ENCODE results near the gene HK2.
A peak's percentile ranks its signal among the peaks of the same experiment; 100 is the strongest.

The HK2 gene

DNA sequence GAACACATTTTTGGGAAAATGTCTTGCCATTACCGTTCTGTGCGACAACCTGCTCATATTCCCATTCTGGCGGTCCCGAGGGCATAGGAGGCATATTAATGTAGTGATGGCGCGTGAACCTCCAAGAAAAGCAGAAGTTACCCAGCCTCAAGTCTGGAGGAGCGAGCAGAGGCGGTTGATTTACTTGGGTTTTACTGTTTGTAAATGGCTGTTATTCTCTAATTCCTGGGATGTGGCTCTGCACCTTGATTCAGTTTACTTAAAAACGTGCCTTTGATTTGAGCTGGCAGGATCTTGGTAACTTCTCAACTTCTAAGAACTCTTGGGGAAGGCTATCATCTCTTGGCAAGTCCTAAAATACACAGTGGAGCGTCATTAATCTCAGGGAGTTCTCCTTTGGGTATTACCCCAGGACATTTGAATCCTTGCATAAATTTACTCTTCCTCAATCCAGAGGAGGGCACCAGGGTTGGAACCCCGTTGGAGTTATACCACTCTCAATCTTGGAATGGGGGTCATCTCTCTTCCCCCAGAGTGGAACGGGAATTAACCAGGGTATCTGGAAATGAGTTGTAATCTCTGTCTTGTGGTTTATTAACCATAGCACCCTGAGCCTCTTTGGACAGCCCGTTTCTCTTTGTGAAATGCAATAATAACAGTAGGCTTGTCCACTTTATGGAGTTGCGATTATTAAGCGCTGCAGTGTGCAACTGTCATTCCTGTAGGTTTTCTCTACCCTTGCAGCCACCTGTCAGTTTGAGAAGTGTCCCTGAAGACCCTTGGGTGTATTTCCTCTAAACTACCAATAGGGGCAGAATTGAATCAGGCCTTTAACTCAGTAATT lies 2.1 kb downstream of the HK2 start:
- Histone ChIP-seq H3K4me3 (ENCODE audit: low read length) (peak overlapping the region; percentile 75; the same call in 1 of the 2 replicates), H3K27me3 (ENCODE audit: control insufficient read depth, insufficient read depth, low read length) (no peaks in the 10 kb centered on the region), H3K27ac (ENCODE audit: low read length) (no peak overlapping the region), H3K4me1 (ENCODE audit: control insufficient read depth, insufficient read depth, low read length) (peaks cover 8% of the 10 kb centered on the region), H3K9me3 (ENCODE audit: control insufficient read depth, insufficient read depth, low read length) (no peaks in the 10 kb centered on the region), H3K36me3 (ENCODE audit: control insufficient read depth, insufficient read depth, low read length) (0 out of 2 replicates have a peak, but pooled peaks cover 2% of the 10 kb centered on the region)
- no CpG with 5 or more reads among the region's 15 CpGs for WGBS (ENCODE audit: insufficient coverage, insufficient read length)
- no peak for DNase-seq (ENCODE audit: low read depth, low spot score)

DNA sequence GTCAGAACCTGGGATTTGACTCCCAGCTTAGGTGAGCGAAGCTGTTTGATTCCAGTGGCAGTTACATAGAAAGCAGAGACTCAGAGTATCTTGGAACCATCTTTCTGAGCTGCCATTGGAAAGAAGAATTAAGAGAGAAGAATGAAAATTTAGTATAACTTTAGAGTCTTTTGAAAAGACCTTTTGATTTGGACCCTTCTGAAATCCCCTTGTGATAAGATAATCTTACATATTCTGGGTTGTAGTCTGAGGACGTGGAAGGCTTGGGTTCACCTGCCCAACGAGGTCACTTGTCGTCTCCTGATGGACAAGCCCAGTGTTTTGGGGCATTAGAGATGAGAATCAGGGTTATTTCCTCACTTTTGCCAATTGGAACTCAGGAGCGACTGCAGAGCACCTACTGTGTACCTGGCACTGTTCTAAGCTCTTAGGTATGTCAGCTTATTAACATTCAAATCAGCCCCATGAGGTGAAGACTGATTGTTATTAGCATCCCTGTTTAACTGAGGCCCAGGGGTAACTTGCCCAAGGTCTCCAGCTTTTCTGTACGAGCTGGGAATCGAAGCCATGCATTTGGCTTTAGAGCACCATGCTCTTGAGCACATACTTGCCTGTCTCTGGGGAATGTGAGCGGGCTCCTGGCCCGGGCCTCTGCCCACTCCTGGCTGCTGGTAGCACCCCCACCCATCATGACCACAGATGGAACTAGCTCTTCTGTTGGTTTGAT lies 2.9 kb downstream of the HK2 start:
- H3K4me3 ChIP-seq (ENCODE audit: low read length), result no peak overlapping the region
- peak; percentile 70 for DNase-seq (ENCODE audit: low read depth, low spot score)

DNA sequence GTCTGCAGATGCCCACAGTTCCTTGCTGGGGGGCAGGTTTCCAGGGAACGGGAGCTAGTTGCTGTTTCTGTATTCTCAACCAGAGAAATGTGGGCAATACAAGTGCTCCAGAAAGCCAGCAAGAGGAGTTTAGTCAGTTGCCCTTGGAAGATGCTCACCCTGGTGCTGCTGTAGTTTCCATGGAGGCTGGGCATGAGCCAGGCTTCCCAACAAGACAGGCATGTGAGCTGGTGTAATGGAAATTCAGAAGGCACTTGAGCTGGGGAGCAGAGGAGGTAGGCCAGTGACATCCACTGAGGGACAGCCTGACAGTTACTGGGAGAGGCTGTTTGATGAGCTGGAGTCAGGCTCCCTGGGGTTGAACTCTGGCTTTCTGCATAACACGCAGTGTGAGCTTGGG lies 7.7 kb downstream of the HK2 start:
- peaks cover 12% of the 10 kb centered on the region for H3K4me1 ChIP-seq (ENCODE audit: control insufficient read depth, insufficient read depth, low read length)
- no peak overlapping the region for H3K4me3 ChIP-seq (ENCODE audit: low read length)
- no peak for DNase-seq (ENCODE audit: low read depth, low spot score)
- H3K36me3 ChIP-seq (ENCODE audit: control insufficient read depth, insufficient read depth, low read length), result 0 out of 2 replicates have a peak, but pooled peaks cover 2% of the 10 kb centered on the region
- no peaks in the 10 kb centered on the region for H3K27me3 ChIP-seq (ENCODE audit: control insufficient read depth, insufficient read depth, low read length)
- no peak overlapping the region for H3K27ac ChIP-seq (ENCODE audit: low read length)
- WGBS (ENCODE audit: insufficient coverage, insufficient read length), result no CpG with 5 or more reads among the region's 2 CpGs
- H3K9me3 ChIP-seq (ENCODE audit: control insufficient read depth, insufficient read depth, low read length), result no peaks in the 10 kb centered on the region

More for the DNA sequence above, 2.9 kb downstream of the HK2 start:
- no peak overlapping the region for H3K27ac ChIP-seq (ENCODE audit: low read length)
- 0 out of 2 replicates have a peak, but pooled peaks cover 2% of the 10 kb centered on the region for H3K36me3 ChIP-seq (ENCODE audit: control insufficient read depth, insufficient read depth, low read length)
- no CpG with 5 or more reads among the region's 9 CpGs for WGBS (ENCODE audit: insufficient coverage, insufficient read length)
- no peaks in the 10 kb centered on the region for H3K27me3 ChIP-seq (ENCODE audit: control insufficient read depth, insufficient read depth, low read length)
- H3K4me1 ChIP-seq (ENCODE audit: control insufficient read depth, insufficient read depth, low read length), result peaks cover 9% of the 10 kb centered on the region
- no peaks in the 10 kb centered on the region for H3K9me3 ChIP-seq (ENCODE audit: control insufficient read depth, insufficient read depth, low read length)

DNA sequence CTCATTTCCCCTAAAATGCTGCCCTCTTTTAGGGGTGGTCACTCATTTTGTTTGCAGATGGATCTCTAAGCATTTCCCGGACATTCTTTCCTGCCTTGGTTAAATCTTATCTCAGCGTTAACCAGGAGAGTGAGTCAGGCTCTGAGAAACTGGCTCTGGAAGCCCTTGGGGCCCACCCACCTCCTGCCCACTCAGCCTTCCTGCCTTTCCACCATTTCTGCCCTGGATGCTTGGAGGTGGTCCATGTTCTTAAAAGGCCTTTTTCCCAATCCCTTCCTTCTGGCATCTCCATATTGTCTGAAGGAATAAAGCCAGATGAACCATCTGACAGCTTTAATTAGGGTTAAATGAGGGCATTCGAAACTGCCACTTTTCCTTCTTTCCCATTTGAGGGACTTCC lies 9.5 kb downstream of the HK2 start:
- Histone ChIP-seq H3K4me3 (ENCODE audit: low read length) (no peak overlapping the region), H3K9me3 (ENCODE audit: control insufficient read depth, insufficient read depth, low read length) (no peaks in the 10 kb centered on the region), H3K27me3 (ENCODE audit: control insufficient read depth, insufficient read depth, low read length) (no peaks in the 10 kb centered on the region), H3K36me3 (ENCODE audit: control insufficient read depth, insufficient read depth, low read length) (no peaks in the 10 kb centered on the region), H3K27ac (ENCODE audit: low read length) (no peak overlapping the region), H3K4me1 (ENCODE audit: control insufficient read depth, insufficient read depth, low read length) (peaks cover 6% of the 10 kb centered on the region)
- WGBS (ENCODE audit: insufficient coverage, insufficient read length), result no CpG with 5 or more reads among the region's 3 CpGs
- DNase-seq (ENCODE audit: low read depth, low spot score), result no peak

DNA sequence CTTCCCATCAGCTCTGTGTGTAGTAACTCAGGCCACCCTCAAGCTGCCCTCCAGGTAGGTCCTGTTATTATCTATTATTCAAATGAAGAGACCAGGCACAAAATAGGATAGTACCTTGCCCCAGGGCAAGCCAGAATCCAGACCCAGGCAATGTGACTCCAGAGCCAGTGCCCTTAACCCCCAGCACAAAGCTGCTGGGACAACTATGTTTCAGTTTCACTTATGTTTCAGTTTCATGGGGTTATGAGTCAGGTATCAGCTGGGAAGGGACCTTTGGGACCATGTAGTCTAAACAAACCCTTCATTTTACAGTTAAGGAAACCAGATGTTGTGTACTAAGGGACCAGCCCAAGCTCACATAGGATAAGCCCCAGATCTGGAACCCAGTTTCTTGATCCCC lies 10.0 kb downstream of the HK2 start:
- Histone ChIP-seq H3K4me1 (ENCODE audit: control insufficient read depth, insufficient read depth, low read length) (peaks cover 6% of the 10 kb centered on the region), H3K4me3 (ENCODE audit: low read length) (no peak overlapping the region)

DNA sequence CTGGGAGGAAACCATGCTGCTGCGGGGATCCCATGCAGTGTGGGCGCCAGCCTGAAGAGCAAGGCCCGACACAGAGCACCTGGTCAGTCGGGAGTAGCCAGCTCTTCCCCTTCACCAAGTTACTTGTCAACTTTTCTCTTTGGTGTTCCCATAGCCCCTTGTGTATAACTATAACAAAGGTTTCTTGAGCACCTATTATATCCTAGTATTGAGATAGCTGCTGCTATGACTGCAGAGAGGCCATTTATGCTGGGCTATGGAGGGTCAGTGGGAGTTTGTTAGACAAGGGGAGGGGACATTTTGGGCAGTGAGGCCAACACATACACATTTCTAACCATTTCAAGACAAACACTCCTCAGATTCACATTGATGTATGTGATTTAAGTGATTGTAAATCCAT lies 10.8 kb downstream of the HK2 start:
- Histone ChIP-seq H3K27me3 (ENCODE audit: control insufficient read depth, insufficient read depth, low read length) (no peaks in the 10 kb centered on the region), H3K4me3 (ENCODE audit: low read length) (no peak overlapping the region), H3K27ac (ENCODE audit: low read length) (no peak overlapping the region), H3K36me3 (ENCODE audit: control insufficient read depth, insufficient read depth, low read length) (no peaks in the 10 kb centered on the region), H3K4me1 (ENCODE audit: control insufficient read depth, insufficient read depth, low read length) (peaks cover 9% of the 10 kb centered on the region), H3K9me3 (ENCODE audit: control insufficient read depth, insufficient read depth, low read length) (no peaks in the 10 kb centered on the region)
- WGBS (ENCODE audit: insufficient coverage, insufficient read length), result no CpG with 5 or more reads among the region's 4 CpGs
- DNase-seq (ENCODE audit: low read depth, low spot score), result no peak

More for the DNA sequence above, 10.0 kb downstream of the HK2 start:
- Histone ChIP-seq H3K27ac (ENCODE audit: low read length) (no peak overlapping the region), H3K9me3 (ENCODE audit: control insufficient read depth, insufficient read depth, low read length) (no peaks in the 10 kb centered on the region), H3K27me3 (ENCODE audit: control insufficient read depth, insufficient read depth, low read length) (no peaks in the 10 kb centered on the region), H3K36me3 (ENCODE audit: control insufficient read depth, insufficient read depth, low read length) (no peaks in the 10 kb centered on the region)
- DNase-seq (ENCODE audit: low read depth, low spot score), result no peak

GRCh38 chr2:74845217-74845751 lies 11.4 kb downstream of the HK2 start:
- no peak overlapping the region for H3K4me3 ChIP-seq (ENCODE audit: low read length)
- no peak overlapping the region for H3K27ac ChIP-seq (ENCODE audit: low read length)
- no peaks in the 10 kb centered on the region for H3K9me3 ChIP-seq (ENCODE audit: control insufficient read depth, insufficient read depth, low read length)
- H3K27me3 ChIP-seq (ENCODE audit: control insufficient read depth, insufficient read depth, low read length), result no peaks in the 10 kb centered on the region
- H3K36me3 ChIP-seq (ENCODE audit: control insufficient read depth, insufficient read depth, low read length), result no peaks in the 10 kb centered on the region
- peaks cover 9% of the 10 kb centered on the region for H3K4me1 ChIP-seq (ENCODE audit: control insufficient read depth, insufficient read depth, low read length)
- no peak for DNase-seq (ENCODE audit: low read depth, low spot score)
- WGBS (ENCODE audit: insufficient coverage, insufficient read length), result no CpG with 5 or more reads among the region's 8 CpGs

- no peak overlapping the region for H3K4me3 ChIP-seq (ENCODE audit: low read length)
- WGBS (ENCODE audit: insufficient coverage, insufficient read length), result no CpG with 5 or more reads among the region's 2 CpGs
- H3K9me3 ChIP-seq (ENCODE audit: control insufficient read depth, insufficient read depth, low read length), result no peaks in the 10 kb centered on the region
- peaks cover 10% of the 10 kb centered on the region for H3K4me1 ChIP-seq (ENCODE audit: control insufficient read depth, insufficient read depth, low read length)
- no peaks in the 10 kb centered on the region for H3K27me3 ChIP-seq (ENCODE audit: control insufficient read depth, insufficient read depth, low read length)
- H3K27ac ChIP-seq (ENCODE audit: low read length), result no peak overlapping the region
- H3K36me3 ChIP-seq (ENCODE audit: control insufficient read depth, insufficient read depth, low read length), result no peaks in the 10 kb centered on the region
- no peak for DNase-seq (ENCODE audit: low read depth, low spot score)
These were observed 12.1 kb downstream of the HK2 start for GRCh38 chr2:74845991-74846390.

DNA sequence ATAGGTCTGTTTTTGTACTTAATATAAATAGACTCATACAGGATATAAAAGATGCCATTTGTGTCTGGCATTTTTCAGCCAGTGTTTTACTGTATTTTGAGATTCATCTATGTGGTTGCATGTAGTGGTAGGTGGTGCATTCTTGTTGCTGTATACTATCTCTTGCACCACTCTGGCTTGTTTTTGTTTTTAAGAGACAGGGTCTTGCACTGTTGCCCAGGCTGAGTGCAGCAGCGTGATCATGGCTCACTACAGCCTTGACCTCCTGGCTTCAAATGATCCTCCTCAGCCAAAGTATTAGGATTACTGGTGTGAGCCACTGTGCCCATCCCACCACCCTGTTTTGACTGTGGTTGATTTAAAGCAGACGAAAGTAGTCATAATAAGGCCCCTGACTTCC lies 12.6 kb downstream of the HK2 start:
- WGBS (ENCODE audit: insufficient coverage, insufficient read length), result no CpG with 5 or more reads among the region's 2 CpGs
- DNase-seq (ENCODE audit: low read depth, low spot score), result no peak
- Histone ChIP-seq H3K9me3 (ENCODE audit: control insufficient read depth, insufficient read depth, low read length) (no peaks in the 10 kb centered on the region), H3K4me1 (ENCODE audit: control insufficient read depth, insufficient read depth, low read length) (peaks cover 10% of the 10 kb centered on the region), H3K27ac (ENCODE audit: low read length) (no peak overlapping the region), H3K4me3 (ENCODE audit: low read length) (no peak overlapping the region), H3K27me3 (ENCODE audit: control insufficient read depth, insufficient read depth, low read length) (no peaks in the 10 kb centered on the region), H3K36me3 (ENCODE audit: control insufficient read depth, insufficient read depth, low read length) (no peaks in the 10 kb centered on the region)

- no CpG with 5 or more reads among the region's 10 CpGs for WGBS (ENCODE audit: insufficient coverage, insufficient read length)
- Histone ChIP-seq H3K27me3 (ENCODE audit: control insufficient read depth, insufficient read depth, low read length) (no peaks in the 10 kb centered on the region), H3K4me3 (ENCODE audit: low read length) (no peak overlapping the region), H3K9me3 (ENCODE audit: control insufficient read depth, insufficient read depth, low read length) (no peaks in the 10 kb centered on the region), H3K4me1 (ENCODE audit: control insufficient read depth, insufficient read depth, low read length) (peaks cover 9% of the 10 kb centered on the region), H3K36me3 (ENCODE audit: control insufficient read depth, insufficient read depth, low read length) (no peaks in the 10 kb centered on the region), H3K27ac (ENCODE audit: low read length) (no peak overlapping the region)
- DNase-seq (ENCODE audit: low read depth, low spot score), result no peak
These were observed 13.3 kb downstream of the HK2 start for GRCh38 chr2:74847070-74847858.

Data from iPS DF 6.9 (cell line).